ENCODE data around the gene PPP1R3C.

GRCh38 chr10:91634246-91634645 lies 1.4 kb upstream of the PPP1R3C start:
- TF ChIP-seq POLR2A (IDR thresholded peaks at IDR 0.05) (no peak), POLR2AphosphoS5 (IDR thresholded peaks at IDR 0.05) (no peak), CTCF (IDR thresholded peaks at IDR 0.05) (no peak)
